GM23338 (cell line): ENCODE results near the gene OR13C2. TPM values are rescaled to one million over a fixed set of nuclear protein-coding genes. Genes with fewer than 3 reads are reported as not detected.

Experiments used
- ATAC-seq: fragments of 200-7000 bp; cut with Tn5 transposase; 3 replicates; pipeline ENCODE4 v1.9.1; 2020
- DNase-seq: peaks from one replicate; pipeline ENCODE4 v3.0.0-alpha.2; 2015; ENCODE audit warnings: low spot score
- H2AFZ ChIP-seq: fragments of 200-600 bp; sonication (generic); 2 replicates; pipeline ENCODE4 v1.8.0; 2016; ENCODE audit warnings: antibody characterized with exemption, mild to moderate bottlenecking, moderate library complexity
- H3F3A ChIP-seq: fragments of 200-600 bp; sonication (generic); replicated peaks from 2 replicates; pipeline ENCODE4 v1.8.0; 2017; ENCODE audit warnings: antibody characterized with exemption, mixed run types, low read depth
- H3K27ac ChIP-seq: fragments of 200-600 bp; sonication (generic); 2 replicates; pipeline ENCODE4 v1.6.1; 2016; ENCODE audit warnings: low read depth
- H3K27me3 ChIP-seq: fragments of 200-600 bp; sonication (generic); 2 replicates; pipeline ENCODE4 v1.8.0; 2016; ENCODE audit warnings: mild to moderate bottlenecking, mixed run types, moderate library complexity; ENCODE audit not compliant: insufficient read depth
- H3K36me3 ChIP-seq: fragments of 200-600 bp; sonication (generic); 2 replicates; pipeline ENCODE4 v1.8.0; 2016; ENCODE audit warnings: mild to moderate bottlenecking; ENCODE audit not compliant: insufficient read depth
- H3K4me1 ChIP-seq: fragments of 200-600 bp; sonication (generic); 2 replicates; pipeline ENCODE4 v1.8.0; 2016; ENCODE audit warnings: mild to moderate bottlenecking, moderate library complexity; ENCODE audit not compliant: insufficient read depth
- H3K4me2 ChIP-seq: fragments of 200-600 bp; sonication (generic); 2 replicates; pipeline ENCODE4 v1.7.1; 2017; ENCODE audit warnings: mixed run types
- H3K4me3 ChIP-seq: fragments of 200-600 bp; sonication (generic); 2 replicates; pipeline ENCODE4 v1.6.1; 2016; ENCODE audit warnings: mixed run types
- H3K79me2 ChIP-seq: fragments of 200-600 bp; sonication (generic); replicated peaks from 2 replicates; pipeline ENCODE4 v1.8.0; 2017; ENCODE audit warnings: mild to moderate bottlenecking; ENCODE audit not compliant: insufficient read depth
- H3K9me2 ChIP-seq: fragments of 200-600 bp; sonication (generic); 2 replicates; pipeline ENCODE4 v1.8.0; 2017; ENCODE audit not compliant: insufficient read depth
- H4K20me1 ChIP-seq: fragments of 200-600 bp; sonication (generic); replicated peaks from 2 replicates; pipeline ENCODE4 v1.8.0; 2017; ENCODE audit warnings: mild to moderate bottlenecking; ENCODE audit not compliant: insufficient read depth
- H3K27ac Mint-ChIP-seq: 2 replicates; pipeline ENCODE4 v1.8.0; 2020; ENCODE audit warnings: inconsistent platforms, mild to moderate bottlenecking, moderate library complexity, mixed read lengths
- H3K27me3 Mint-ChIP-seq: 3 replicates; pipeline ENCODE4 v1.8.0; 2022; ENCODE audit warnings: low read depth, mild to moderate bottlenecking, moderate library complexity, mixed read lengths, inconsistent platforms; ENCODE audit not compliant: insufficient read depth, poor library complexity
- H3K36me3 Mint-ChIP-seq: 3 replicates; pipeline ENCODE4 v1.8.0; 2021; ENCODE audit warnings: low read depth, mild to moderate bottlenecking, inconsistent platforms, moderate library complexity, mixed read lengths
- H3K4me1 Mint-ChIP-seq: 3 replicates; pipeline ENCODE4 v1.8.0; 2020; ENCODE audit warnings: mild to moderate bottlenecking, inconsistent platforms, mixed read lengths
- H3K4me3 Mint-ChIP-seq: 3 replicates; pipeline ENCODE4 v1.8.0; 2021; ENCODE audit warnings: moderate library complexity, mild to moderate bottlenecking, inconsistent platforms, mixed read lengths
- H3K9me3 Mint-ChIP-seq: 3 replicates; pipeline ENCODE4 v1.8.0; 2020; ENCODE audit warnings: moderate library complexity, mild to moderate bottlenecking, inconsistent platforms, mixed read lengths
- CREB1 ChIP-seq: fragments of 250-450 bp; sonication (Bioruptor Pico); IDR thresholded peaks from 2 replicates; pipeline ENCODE4 v1.5.0; 2020; ENCODE audit warnings: low read depth, mild to moderate bottlenecking, moderate library complexity
- CTCF ChIP-seq, 2 experiments: fragments of 200-600 bp in 1 of 2; sonication (generic) in 1 of 2; conservative IDR thresholded peaks; 2 replicates each; pipeline versions ENCODE4 v1.5.1 to v1.6.1; 2016 to 2017; ENCODE audit warnings: antibody characterized with exemption in 2 of 2, low read depth in 2 of 2, mild to moderate bottlenecking in 2 of 2, moderate library complexity in 1 of 2
- ETS1 ChIP-seq: IDR thresholded peaks from 2 replicates; pipeline ENCODE4 v1.6.1; 2016; ENCODE audit warnings: antibody characterized with exemption
- EZH2 ChIP-seq: fragments of 200-600 bp; sonication (generic); IDR thresholded peaks from one replicate; pipeline ENCODE4 v1.8.0; 2017; ENCODE audit warnings: antibody characterized with exemption, mild to moderate bottlenecking, low read depth; ENCODE audit not compliant: unreplicated experiment
- EZH2phosphoT487 ChIP-seq: fragments of 200-600 bp; sonication (generic); IDR thresholded peaks from one replicate; pipeline ENCODE4 v1.8.1; 2018; ENCODE audit warnings: antibody characterized with exemption; ENCODE audit not compliant: unreplicated experiment
- JUNB ChIP-seq: IDR thresholded peaks from one replicate; pipeline ENCODE4 v1.6.1; 2016; ENCODE audit warnings: antibody characterized with exemption; ENCODE audit not compliant: unreplicated experiment
- NANOG ChIP-seq: IDR thresholded peaks from 2 replicates; pipeline ENCODE4 v1.6.1; 2016; ENCODE audit warnings: antibody characterized with exemption, borderline replicate concordance
- POLR2AphosphoS5 ChIP-seq: IDR thresholded peaks from 2 replicates; pipeline ENCODE4 v1.6.1; 2016; ENCODE audit warnings: antibody characterized with exemption, low read depth
- REST ChIP-seq: IDR thresholded peaks from one replicate; pipeline ENCODE4 v1.6.1; 2018; ENCODE audit warnings: antibody characterized with exemption; ENCODE audit not compliant: unreplicated experiment
- STAT1 ChIP-seq: IDR thresholded peaks from one replicate; pipeline ENCODE4 v1.6.1; 2016; ENCODE audit warnings: antibody characterized with exemption; ENCODE audit not compliant: unreplicated experiment
- ZNF114 ChIP-seq: fragments of 250-450 bp; sonication (Bioruptor Pico); IDR thresholded peaks from 2 replicates; pipeline ENCODE4 v1.5.0; 2020; ENCODE audit warnings: mild to moderate bottlenecking, moderate library complexity
- ZNF331 ChIP-seq: fragments of 250-450 bp; sonication (Bioruptor Pico); IDR thresholded peaks from 2 replicates; pipeline ENCODE4 v1.5.0; 2020; ENCODE audit warnings: low read depth, mild to moderate bottlenecking, moderate library complexity
- ZNF462 ChIP-seq: fragments of 250-450 bp; sonication (Bioruptor Pico); IDR thresholded peaks from 2 replicates; pipeline ENCODE4 v1.5.0; 2020; ENCODE audit warnings: mild to moderate bottlenecking, moderate library complexity
- polyA plus RNA-seq: library from polyadenylated mRNA; unstranded; fragments of >200 nt; fragmentation: Nextera tagmentation; extraction: Ambion mirVana; gene quantifications from 2 replicates; pipeline ENCODE4 v1.2.1, GENCODE V29; 2016
- total RNA-seq: library from RNA; depleted of rRNA; stranded (reverse); fragments of >200 nt; shearing (Covaris generic); gene quantifications from 2 replicates; pipeline ENCODE4 v1.2.3, GENCODE V29; 2014

OR13C2 gene
- total and polyA plus RNA-seq, 2 experiments from 2014 or later, result not detected

- TF ChIP-seq ZNF114 (CRISPR knock-in tag), result no peak
- no peak for TF ChIP-seq EZH2
- no peak for TF ChIP-seq JUNB
Observed at GRCh38 chr9:104635456-104635855, 30.0 kb upstream of the OR13C2 start (continued).

GRCh38 chr9:104633976-104634520, 28.6 kb upstream of the OR13C2 start:
- TF ChIP-seq POLR2AphosphoS5 (no peak), NANOG (no peak), EZH2 (no peak), CTCF (conservative IDR thresholded peaks at IDR 0.05; ENCODE audit: low read depth in 2 of 2) (no peak), EZH2phosphoT487 (no peak), ETS1 (no peak), ZNF114 (CRISPR knock-in tag) (no peak), STAT1 (no peak), JUNB (no peak), ZNF331 (CRISPR knock-in tag) (no peak), CREB1 (CRISPR knock-in tag) (no peak), ZNF462 (CRISPR knock-in tag) (no peak), REST (no peak)
- Histone ChIP-seq H3K4me3 (no peak overlapping the region), H3K27me3 (no peaks in the 10 kb centered on the region), H3K4me2 (no peak overlapping the region), H3K9me2 (no peaks in the 10 kb centered on the region), H4K20me1 (no peaks in the 10 kb centered on the region; the same call in 1 of the 2 replicates), H3F3A (no peaks in the 10 kb centered on the region), H3K36me3 (no peaks in the 10 kb centered on the region; the same call in 1 of the 2 replicates), H3K4me1 (no peaks in the 10 kb centered on the region), H3K79me2 (no peaks in the 10 kb centered on the region), H2AFZ (no peak overlapping the region), H3K27ac (no peak overlapping the region)
- peaks cover 40% of the 10 kb centered on the region for H3K9me3 Mint-ChIP-seq
- ATAC-seq (no peak), DNase-seq (peak; percentile 6)
- H3K27ac Mint-ChIP-seq, result no peak overlapping the region
- H3K27me3 Mint-ChIP-seq, result peaks cover 4% of the 10 kb centered on the region
- no peak overlapping the region for H3K4me3 Mint-ChIP-seq
- H3K36me3 Mint-ChIP-seq, result peaks cover 2% of the 10 kb centered on the region
- no peaks in the 10 kb centered on the region for H3K4me1 Mint-ChIP-seq
